HCT116 (cell line): Measurements from ENCODE around the gene CCDC61. TPM values are rescaled to one million over a fixed set of nuclear protein-coding genes. Genes with fewer than 3 reads are reported as not detected.

ENCODE experiments used
- ATAC-seq: fragments of 200-7000 bp; cut with Tn5 transposase; 2 replicates; pipeline ENCODE4 v1.9.1; 2020; ENCODE audit warnings: mild to moderate bottlenecking, moderate library complexity
- BruUV-seq: library from RNA; stranded (reverse); fragments of 400-500 nt; replicated peaks from 2 replicates; lab custom pipeline; 2021; lab: Mats Ljungman, UMichigan
- CTCF ChIA-PET: fragments of 300-600 bp; sonication (Branson Sonifier 250); formaldehyde crosslinking; loops from one replicate; lab custom pipeline; 2021; ENCODE audit warnings: antibody characterized with exemption; lab: Charles Lee
- POLR2A ChIA-PET: fragments of 300-600, 350-600 bp; sonication (Branson Sonifier 250); formaldehyde crosslinking; loops from one replicate; lab custom pipeline; 2021; ENCODE audit warnings: antibody characterized with exemption; lab: Charles Lee
- RAD21 ChIA-PET, 2 experiments: fragments of 300-600 bp; sonication (Branson Sonifier 250); formaldehyde crosslinking; loops; one replicate each; lab custom pipeline; 2023; ENCODE audit warnings: low total read pairs in 2 of 2; ENCODE audit not compliant: uncharacterized antibody in 2 of 2, unreplicated experiment in 2 of 2, low non-redundant PET in 1 of 2; lab: Charles Lee
- DNase-seq: peaks from one replicate; pipeline ENCODE4 v3.0.0-alpha.2; 2010; ENCODE audit warnings: low read depth, low spot score
- H2AFZ ChIP-seq: fragments of 200-600 bp; shearing (Covaris generic), sonication (generic); 2 replicates; pipeline ENCODE4 v1.6.1; 2017; ENCODE audit warnings: low read depth, mixed run types, mixed read lengths, antibody characterized with exemption, low read length; ENCODE audit not compliant: poor library complexity, severe bottlenecking
- H3K27ac ChIP-seq: 2 replicates; pipeline ENCODE4 v1.5.1; 2012; ENCODE audit warnings: low read depth, low read length
- H3K27me3 ChIP-seq: fragments of 200-600 bp; sonication (generic); 2 replicates; pipeline ENCODE4 v1.6.1; 2016; ENCODE audit warnings: mixed run types, low read length, mixed read lengths; ENCODE audit not compliant: insufficient read depth
- H3K36me3 ChIP-seq, 2 experiments: fragments of 200-500 bp in 1 of 2; fragments of 200-600 bp in 1 of 2; sonication (Bioruptor generic) in 1 of 2; sonication (generic) in 1 of 2; 2 replicates each; pipeline versions ENCODE4 v1.5.1 to v1.6.1; 2014 to 2016; ENCODE audit warnings: low read length in 2 of 2, inconsistent platforms in 1 of 2, mixed read lengths in 1 of 2, mixed run types in 1 of 2; ENCODE audit not compliant: insufficient read depth in 2 of 2, control insufficient read depth in 1 of 2
- H3K4me1 ChIP-seq, 2 experiments: fragments of 200-600 bp in 1 of 2; sonication (generic) in 1 of 2; 2 replicates each; pipeline versions ENCODE4 v1.5.1 to v1.6.1; 2012 to 2017; ENCODE audit warnings: low read length in 2 of 2, inconsistent platforms in 1 of 2, mild to moderate bottlenecking in 1 of 2, mixed read lengths in 1 of 2, mixed run types in 1 of 2, moderate library complexity in 1 of 2; ENCODE audit not compliant: insufficient read depth in 2 of 2, control insufficient read depth in 1 of 2
- H3K4me2 ChIP-seq: fragments of 200-600 bp; sonication (generic); 2 replicates; pipeline ENCODE4 v1.6.1; 2017; ENCODE audit warnings: mixed run types, low read length, mixed read lengths
- H3K4me3 ChIP-seq, 2 experiments: fragments of 200-600 bp in 1 of 2; sonication (generic) in 1 of 2; replicated peaks in 1 of 2; 2 replicates each; pipeline ENCODE4 v1.5.1; 2011 to 2016; ENCODE audit warnings: low read length in 2 of 2, control low read depth in 1 of 2, low read depth in 1 of 2, mild to moderate bottlenecking in 1 of 2, mixed read lengths in 1 of 2, mixed run types in 1 of 2
- H3K79me2 ChIP-seq: fragments of 200-600 bp; sonication (generic); 2 replicates; pipeline ENCODE4 v1.6.1; 2017; ENCODE audit warnings: mild to moderate bottlenecking, mixed run types, low read length, moderate library complexity, mixed read lengths; ENCODE audit not compliant: insufficient read depth
- H3K9ac ChIP-seq: fragments of 200-600 bp; sonication (generic); 2 replicates; pipeline ENCODE4 v1.6.1; 2016; ENCODE audit warnings: low read length, mixed read lengths
- H3K9me2 ChIP-seq: fragments of 200-600 bp; sonication (generic), shearing (Covaris generic); 2 replicates; pipeline ENCODE4 v1.6.1; 2017; ENCODE audit warnings: mixed run types, mild to moderate bottlenecking, moderate library complexity; ENCODE audit not compliant: insufficient read depth
- H3K9me3 ChIP-seq, 2 experiments: fragments of 200-500 bp in 1 of 2; fragments of 200-600 bp in 1 of 2; sonication (Bioruptor generic) in 1 of 2; sonication (generic) in 1 of 2; 2 replicates each; pipeline ENCODE4 v1.6.1; 2014 to 2017; ENCODE audit warnings: low read length in 2 of 2, mixed read lengths in 2 of 2, inconsistent platforms in 1 of 2, low read depth in 1 of 2, mild to moderate bottlenecking in 1 of 2, mixed run types in 1 of 2, moderate library complexity in 1 of 2; ENCODE audit not compliant: control insufficient read depth in 1 of 2, insufficient read depth in 1 of 2
- H4K20me1 ChIP-seq: fragments of 200-600 bp; sonication (generic), shearing (Covaris generic); 2 replicates; pipeline ENCODE4 v1.6.1; 2017; ENCODE audit warnings: mixed run types, mild to moderate bottlenecking, moderate library complexity; ENCODE audit not compliant: insufficient read depth
- CTCF ChIP-seq, 3 experiments: fragments of 200-600 bp in 1 of 3; sonication (generic) in 1 of 3; IDR thresholded peaks in 2 of 3; conservative IDR thresholded peaks in 1 of 3; 2 replicates each; pipeline ENCODE4 v1.5.1; 2012 to 2017; ENCODE audit warnings: low read depth in 2 of 3, low read length in 2 of 3, antibody characterized with exemption in 1 of 3, borderline replicate concordance in 1 of 3, control low read depth in 1 of 3, mild to moderate bottlenecking in 1 of 3, mixed read lengths in 1 of 3, mixed run types in 1 of 3, moderate library complexity in 1 of 3; ENCODE audit not compliant: insufficient read depth in 1 of 3
- EZH2 ChIP-seq: fragments of 200-600 bp; sonication (generic); IDR thresholded peaks from 2 replicates; pipeline ENCODE4 v1.6.1; 2017; ENCODE audit warnings: antibody characterized with exemption, mixed run types
- FOSL1 ChIP-seq: IDR thresholded peaks from 2 replicates; pipeline ENCODE4 v1.6.1; 2012; ENCODE audit warnings: low read depth
- MAX ChIP-seq: IDR thresholded peaks from 2 replicates; pipeline ENCODE4 v1.6.1; 2012
- POLR2AphosphoS5 ChIP-seq: IDR thresholded peaks from 2 replicates; pipeline ENCODE4 v1.6.1; 2011; ENCODE audit warnings: mild to moderate bottlenecking, low read depth, low read length, moderate library complexity
- SIN3A ChIP-seq: IDR thresholded peaks from 2 replicates; pipeline ENCODE4 v1.6.1; 2012; ENCODE audit warnings: low read depth
- YY1 ChIP-seq: IDR thresholded peaks from 2 replicates; pipeline ENCODE4 v1.6.1; 2011; ENCODE audit warnings: low read length, low read depth, moderate library complexity, mild to moderate bottlenecking; ENCODE audit not compliant: insufficient replicate concordance; ENCODE audit errors: extremely low read depth
- ZNF274 ChIP-seq: fragments of 200-500 bp; sonication (Bioruptor generic); IDR thresholded peaks from 2 replicates; pipeline ENCODE4 v1.6.1; 2014; ENCODE audit warnings: mild to moderate bottlenecking, low read depth, low read length, inconsistent platforms
- intact Hi-C: fragments of 100-400 bp; cut with micrococcal nuclease; formaldehyde crosslinking; loops from 2 replicates; pipeline ENCODE4 v1.10.0; 2022
- total RNA-seq: library from RNA; stranded (reverse); gene quantifications from one replicate; pipeline ENCODE4 v1.2.1, GENCODE V29; 2021; ENCODE audit not compliant: unreplicated experiment

CCDC61 gene
- total RNA-seq, 1 experiment from 2014 or later: 12.2 TPM

GRCh38 chr19:46049597-46049996, 54.3 kb downstream of the CCDC61 start:
- no peak overlapping the region for H2AFZ ChIP-seq
- intact Hi-C loops: no loop called here

GRCh38 chr19:46052896-46053295, 57.6 kb downstream of the CCDC61 start:
- Histone ChIP-seq H3K9ac (no peak overlapping the region), H3K4me2 (no peak overlapping the region), H3K27ac (no peak overlapping the region), H3K4me1 (peaks cover 0 to 6% of the 10 kb centered on the region in 2 experiments; a peak in 1 of 4 replicates), H2AFZ (no peak overlapping the region), H3K4me3 (no peak overlapping the region), H4K20me1 (0 out of 2 replicates have a peak, but pooled peaks cover 7% of the 10 kb centered on the region), H3K9me2 (no peaks in the 10 kb centered on the region), H3K79me2 (no peaks in the 10 kb centered on the region), H3K27me3 (peaks cover 37% of the 10 kb centered on the region; the same call in 1 of the 2 replicates), H3K9me3 (no peaks in the 10 kb centered on the region), H3K36me3 (no peaks in the 10 kb centered on the region)
- BruUV-seq: no TSS peak
- ChIA-PET CTCF (no interaction called here), POLR2A (no interaction called here), RAD21 (no interaction called here)
- intact Hi-C loops: no loop called here
- TF ChIP-seq YY1: no peak
- TF ChIP-seq SIN3A: no peak
- TF ChIP-seq CTCF (IDR thresholded peaks at IDR 0.05 in 2 of 3, conservative IDR thresholded peaks at IDR 0.05 in 1 of 3; ENCODE audit: borderline replicate concordance in 1 of 3, insufficient read depth in 1 of 3, low read depth in 2 of 3, low read length in 2 of 3): no peak
- no peak for TF ChIP-seq MAX
- TF ChIP-seq ZNF274: no peak
- no peak for TF ChIP-seq POLR2AphosphoS5
- TF ChIP-seq FOSL1: no peak
- no peak for DNase-seq
- ATAC-seq: no peak

More at GRCh38 chr19:46049597-46049996, 54.3 kb downstream of the CCDC61 start:
- BruUV-seq: no TSS peak
- ChIA-PET RAD21 (no interaction called here), POLR2A (no interaction called here), CTCF (interaction anchor here (0.9 to 1.4 kb wide), 2 partner anchors 21 to 136 kb away, joined by 3 to 4 read pairs; no protein-coding TSS in a partner anchor)
- Histone ChIP-seq H3K9me3 (no peaks in the 10 kb centered on the region), H3K79me2 (no peaks in the 10 kb centered on the region), H3K4me3 (no peak overlapping the region), H3K36me3 (no peaks in the 10 kb centered on the region), H3K27ac (no peak overlapping the region), H4K20me1 (no peaks in the 10 kb centered on the region), H3K27me3 (peaks cover 30% of the 10 kb centered on the region), H3K9ac (no peak overlapping the region), H3K9me2 (no peaks in the 10 kb centered on the region), H3K4me2 (no peak overlapping the region), H3K4me1 (no peaks in the 10 kb centered on the region)
- TF ChIP-seq CTCF (IDR thresholded peaks at IDR 0.05 in 2 of 3, conservative IDR thresholded peaks at IDR 0.05 in 1 of 3; ENCODE audit: borderline replicate concordance in 1 of 3, insufficient read depth in 1 of 3, low read depth in 2 of 3, low read length in 2 of 3): peak in 1 of 3 experiments; percentile 47; a peak in 2 of 6 replicates
- TF ChIP-seq EZH2: no peak
- ATAC-seq (peak; percentile 63), DNase-seq (no peak)
